GM19438 (cell line): ENCODE results near the gene ACKR2.
A peak's percentile ranks its signal among the peaks of the same experiment; 100 is the strongest.
"Not testable (repeated sequence)": the region's sequence is repeated elsewhere in the genome, so short reads cannot be mapped to it uniquely, and the experiment has no call there.

ENCODE experiments used
- ATAC-seq: cut with Tn5 transposase; IDR thresholded peaks from one replicate; pipeline ENCODE4 v1.9.1; 2021; ENCODE audit warnings: low read depth; ENCODE audit not compliant: unreplicated experiment

The ACKR2 gene

GRCh38 chr3:42801048-42801620 lies 8.1 kb upstream of the ACKR2 start:
- no peak for ATAC-seq

- no peak for ATAC-seq
Measured at GRCh38 chr3:42801784-42802183, 7.5 kb upstream of the ACKR2 start.

GRCh38 chr3:42802876-42803413 lies 6.3 kb upstream of the ACKR2 start:
- ATAC-seq, result no peak

- ATAC-seq, result peak; percentile 28
Measured at GRCh38 chr3:42803414-42804105, 5.7 kb upstream of the ACKR2 start.

- peak; percentile 99 for ATAC-seq
Measured at GRCh38 chr3:42804106-42804830, 5.0 kb upstream of the ACKR2 start, which contains the start of gene HIGD1A. Gene HIGD1A, minus strand, starts transcription at chr3:42804490. Its CDS starts 10,237 bp downstream, at chr3:42794253.

- ATAC-seq, result peak; percentile 31
Measured at GRCh38 chr3:42804831-42805132, 4.5 kb upstream of the ACKR2 start.

GRCh38 chr3:42805141-42805821 lies 4.0 kb upstream of the ACKR2 start:
- ATAC-seq, result no peak

GRCh38 chr3:42807929-42808328 lies 1.3 kb upstream of the ACKR2 start:
- ATAC-seq, result no peak

GRCh38 chr3:42810706-42811105 lies 1.5 kb downstream of the ACKR2 start:
- ATAC-seq, result not testable (repeated sequence)

GRCh38 chr3:42811118-42811883 lies 2.1 kb downstream of the ACKR2 start:
- ATAC-seq, result not testable (repeated sequence)

- ATAC-seq, result no peak
Measured at GRCh38 chr3:42814246-42814645, 5.0 kb downstream of the ACKR2 start.

- no peak for ATAC-seq
Measured at GRCh38 chr3:42814914-42815507, 5.8 kb downstream of the ACKR2 start.

- ATAC-seq, result no peak
Measured at GRCh38 chr3:42815826-42816225, 6.6 kb downstream of the ACKR2 start.

- no peak for ATAC-seq
Measured at GRCh38 chr3:42819351-42819965, 10.2 kb downstream of the ACKR2 start.

- ATAC-seq, result no peak
Measured at GRCh38 chr3:42820746-42821051, 11.5 kb downstream of the ACKR2 start.

- ATAC-seq, result no peak
Measured at GRCh38 chr3:42822828-42823227, 13.6 kb downstream of the ACKR2 start.

- ATAC-seq, result no peak
Measured at GRCh38 chr3:42823351-42823750, 14.1 kb downstream of the ACKR2 start.

- ATAC-seq, result no peak
Measured at GRCh38 chr3:42826141-42826540, 16.9 kb downstream of the ACKR2 start.

GRCh38 chr3:42827023-42827422 lies 17.8 kb downstream of the ACKR2 start:
- ATAC-seq, result no peak

- no peak for ATAC-seq
Measured at GRCh38 chr3:42827654-42828053, 18.4 kb downstream of the ACKR2 start.
